Measurements from ENCODE around the gene KRT10. TPM values are rescaled to one million over a fixed set of nuclear protein-coding genes. Genes with fewer than 3 reads are reported as not detected.

The KRT10 gene
- total RNA-seq, 1 donor from 2014 or later: 37.5 TPM

- H3K36me3 Mint-ChIP-seq (ENCODE audit: insufficient read depth): no peaks in the 10 kb centered on the region
- DNase-seq (ENCODE audit: low spot score, unreplicated experiment): no peak
- H3K9me3 Mint-ChIP-seq (ENCODE audit: low read depth): no peaks in the 10 kb centered on the region
- TF ChIP-seq, protein P1, sequence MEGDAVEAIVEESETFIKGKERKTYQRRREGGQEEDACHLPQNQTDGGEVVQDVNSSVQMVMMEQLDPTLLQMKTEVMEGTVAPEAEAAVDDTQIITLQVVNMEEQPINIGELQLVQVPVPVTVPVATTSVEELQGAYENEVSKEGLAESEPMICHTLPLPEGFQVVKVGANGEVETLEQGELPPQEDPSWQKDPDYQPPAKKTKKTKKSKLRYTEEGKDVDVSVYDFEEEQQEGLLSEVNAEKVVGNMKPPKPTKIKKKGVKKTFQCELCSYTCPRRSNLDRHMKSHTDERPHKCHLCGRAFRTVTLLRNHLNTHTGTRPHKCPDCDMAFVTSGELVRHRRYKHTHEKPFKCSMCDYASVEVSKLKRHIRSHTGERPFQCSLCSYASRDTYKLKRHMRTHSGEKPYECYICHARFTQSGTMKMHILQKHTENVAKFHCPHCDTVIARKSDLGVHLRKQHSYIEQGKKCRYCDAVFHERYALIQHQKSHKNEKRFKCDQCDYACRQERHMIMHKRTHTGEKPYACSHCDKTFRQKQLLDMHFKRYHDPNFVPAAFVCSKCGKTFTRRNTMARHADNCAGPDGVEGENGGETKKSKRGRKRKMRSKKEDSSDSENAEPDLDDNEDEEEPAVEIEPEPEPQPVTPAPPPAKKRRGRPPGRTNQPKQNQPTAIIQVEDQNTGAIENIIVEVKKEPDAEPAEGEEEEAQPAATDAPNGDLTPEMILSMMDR (IDR thresholded peaks at IDR 0.05; ENCODE audit: unreplicated experiment): no peak
- H3K27ac Mint-ChIP-seq: no peak overlapping the region
- no peak overlapping the region for H3K4me3 Mint-ChIP-seq (ENCODE audit: low read depth)
- H3K4me1 Mint-ChIP-seq (ENCODE audit: low read depth): no peaks in the 10 kb centered on the region
- peaks cover 50% of the 10 kb centered on the region for H3K27me3 Mint-ChIP-seq
Measured at GRCh38 chr17:40844671-40845107, 22.3 kb upstream of the KRT10 start.

- Mint-ChIP-seq H3K4me3 (ENCODE audit: low read depth) (no peak overlapping the region), H3K36me3 (ENCODE audit: insufficient read depth) (no peaks in the 10 kb centered on the region), H3K27me3 (peaks cover 60% of the 10 kb centered on the region), H3K9me3 (ENCODE audit: low read depth) (no peaks in the 10 kb centered on the region), H3K27ac (no peak overlapping the region), H3K4me1 (ENCODE audit: low read depth) (no peaks in the 10 kb centered on the region)
- TF ChIP-seq, protein P1 (IDR thresholded peaks at IDR 0.05; ENCODE audit: unreplicated experiment): no peak
- no peak for DNase-seq (ENCODE audit: low spot score, unreplicated experiment)
Measured at GRCh38 chr17:40843242-40843641, 20.8 kb upstream of the KRT10 start.

DNA sequence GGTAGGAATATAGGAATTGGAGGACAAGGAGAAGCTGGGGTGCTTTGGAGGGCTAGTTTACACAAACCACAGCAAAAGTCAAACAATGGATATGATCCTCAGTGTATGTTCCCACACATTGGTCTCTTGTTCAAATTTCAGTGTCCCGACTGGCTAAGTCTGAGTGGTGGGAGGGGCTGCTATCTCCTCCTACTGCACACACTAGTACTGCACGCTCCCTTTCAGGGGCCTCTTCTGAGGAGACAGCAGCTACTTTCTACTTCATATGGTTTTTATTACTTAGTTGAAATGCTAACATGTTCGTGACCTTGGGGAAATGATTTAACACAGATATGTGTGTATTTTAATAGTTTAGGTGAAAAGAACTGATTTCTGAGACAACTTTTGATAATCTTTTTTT lies 18.8 kb upstream of the KRT10 start:
- peaks cover 55% of the 10 kb centered on the region for H3K27me3 Mint-ChIP-seq
- TF ChIP-seq, protein P1 (IDR thresholded peaks at IDR 0.05; ENCODE audit: unreplicated experiment): no peak
- H3K36me3 Mint-ChIP-seq (ENCODE audit: insufficient read depth): no peaks in the 10 kb centered on the region
- H3K4me3 Mint-ChIP-seq (ENCODE audit: low read depth): no peak overlapping the region
- no peaks in the 10 kb centered on the region for H3K4me1 Mint-ChIP-seq (ENCODE audit: low read depth)
- DNase-seq (ENCODE audit: low spot score, unreplicated experiment): no peak
- no peak overlapping the region for H3K27ac Mint-ChIP-seq
- H3K9me3 Mint-ChIP-seq (ENCODE audit: low read depth): no peaks in the 10 kb centered on the region

DNA sequence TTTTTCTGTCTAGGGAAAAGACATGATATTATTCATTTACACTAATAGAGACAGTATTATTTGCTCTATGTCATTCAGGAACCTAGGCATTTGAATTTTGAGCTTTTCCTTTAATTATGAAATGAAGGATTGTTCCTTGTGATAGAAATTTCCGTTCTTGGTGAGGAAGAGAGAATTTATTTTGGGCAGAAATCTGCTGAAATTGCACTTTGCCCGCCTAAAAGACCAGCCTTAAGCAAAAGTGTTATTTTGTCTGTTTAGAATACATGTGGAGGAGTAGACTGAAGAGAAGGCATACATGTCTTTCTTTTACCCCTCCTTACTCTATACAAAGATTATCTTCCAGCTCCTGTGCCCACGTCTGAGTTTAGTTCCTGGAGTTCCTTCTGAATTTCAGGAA lies 16.8 kb upstream of the KRT10 start:
- no peak overlapping the region for H3K27ac Mint-ChIP-seq
- H3K4me3 Mint-ChIP-seq (ENCODE audit: low read depth): no peak overlapping the region
- no peak for DNase-seq (ENCODE audit: low spot score, unreplicated experiment)
- no peaks in the 10 kb centered on the region for H3K9me3 Mint-ChIP-seq (ENCODE audit: low read depth)
- H3K27me3 Mint-ChIP-seq: peaks cover 36% of the 10 kb centered on the region
- H3K36me3 Mint-ChIP-seq (ENCODE audit: insufficient read depth): peaks cover 5% of the 10 kb centered on the region
- H3K4me1 Mint-ChIP-seq (ENCODE audit: low read depth): no peaks in the 10 kb centered on the region
- TF ChIP-seq, protein P1 (IDR thresholded peaks at IDR 0.05; ENCODE audit: unreplicated experiment): no peak

DNA sequence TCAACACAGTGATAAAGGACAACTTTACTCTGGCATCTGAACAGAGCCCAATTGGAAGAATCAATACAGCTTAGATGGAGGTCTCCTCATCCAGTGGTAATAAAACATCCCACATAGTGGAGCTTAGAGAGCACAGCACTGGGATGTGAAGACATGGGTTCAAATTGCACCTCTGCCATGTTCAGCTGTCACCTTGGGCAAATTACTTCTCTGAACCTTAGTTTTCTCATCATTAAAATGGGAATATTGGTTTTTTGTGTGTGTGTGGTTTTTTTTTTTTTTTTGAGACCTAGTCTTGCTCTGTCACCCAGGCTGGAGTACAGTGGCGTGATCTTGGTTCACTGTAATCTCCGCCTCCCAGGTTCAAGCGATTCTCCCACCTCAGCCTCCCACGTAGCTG lies 13.6 kb upstream of the KRT10 start:
- H3K4me3 Mint-ChIP-seq (ENCODE audit: low read depth): no peak overlapping the region
- no peaks in the 10 kb centered on the region for H3K4me1 Mint-ChIP-seq (ENCODE audit: low read depth)
- no peak overlapping the region for H3K27ac Mint-ChIP-seq
- TF ChIP-seq, protein P1 (IDR thresholded peaks at IDR 0.05; ENCODE audit: unreplicated experiment): no peak
- H3K36me3 Mint-ChIP-seq (ENCODE audit: insufficient read depth): peaks cover 5% of the 10 kb centered on the region
- DNase-seq (ENCODE audit: low spot score, unreplicated experiment): no peak
- H3K9me3 Mint-ChIP-seq (ENCODE audit: low read depth): no peaks in the 10 kb centered on the region
- peaks cover 21% of the 10 kb centered on the region for H3K27me3 Mint-ChIP-seq

Data from progenitor cell of endocrine pancreas (in vitro differentiated cells).